Type B pancreatic cell (in vitro differentiated cells): Measurements from ENCODE around the gene JSRP1. TPM values are rescaled to one million over a fixed set of nuclear protein-coding genes. Genes with fewer than 3 reads are reported as not detected.

ENCODE experiments used
- DNase-seq: peaks from one replicate; pipeline ENCODE4 v3.0.0; 2021; ENCODE audit warnings: mixed read lengths; ENCODE audit not compliant: unreplicated experiment; ENCODE audit errors: extremely low spot score
- H3K27ac Mint-ChIP-seq: 2 replicates; pipeline ENCODE4 v1.8.0; 2021; ENCODE audit warnings: mild to moderate bottlenecking, mixed read lengths
- H3K27me3 Mint-ChIP-seq: 2 replicates; pipeline ENCODE4 v1.8.0; 2021; ENCODE audit warnings: mixed read lengths
- H3K36me3 Mint-ChIP-seq: 2 replicates; pipeline ENCODE4 v1.8.0; 2021; ENCODE audit warnings: mixed read lengths
- H3K4me1 Mint-ChIP-seq: one replicate; pipeline ENCODE4 v1.8.0; 2021; ENCODE audit warnings: mixed read lengths; ENCODE audit not compliant: unreplicated experiment
- H3K4me3 Mint-ChIP-seq: 2 replicates; pipeline ENCODE4 v1.8.0; 2021; ENCODE audit warnings: mild to moderate bottlenecking, mixed read lengths
- H3K9me3 Mint-ChIP-seq: 2 replicates; pipeline ENCODE4 v1.8.0; 2021; ENCODE audit warnings: mixed read lengths
- CTCF ChIP-seq: fragments of 200-600 bp; sonication (generic); conservative IDR thresholded peaks from 2 replicates; pipeline ENCODE4 v1.5.0; 2021; ENCODE audit warnings: antibody characterized with exemption, mild to moderate bottlenecking
- total RNA-seq: library from RNA; stranded (reverse); gene quantifications from 2 replicates; pipeline ENCODE4 v1.2.1, GENCODE V29; 2021; ENCODE audit warnings: low replicate concordance

Gene JSRP1
- total RNA-seq, 1 donor from 2014 or later: 0.72 TPM

- no peak within 1 kb of the TSS for H3K4me3 Mint-ChIP-seq
- H3K36me3 Mint-ChIP-seq: no peaks in the 10 kb centered on the region
- peaks cover 10% of the 10 kb centered on the region for H3K27me3 Mint-ChIP-seq
- H3K27ac Mint-ChIP-seq: no peak within 1 kb of the TSS
- TF ChIP-seq CTCF: no peak
- H3K4me1 Mint-ChIP-seq: peaks cover 3% of the 10 kb centered on the region
- H3K9me3 Mint-ChIP-seq: no peaks in the 10 kb centered on the region
- no peak for DNase-seq
These were observed 7.0 kb downstream of the JSRP1 start, which contains the start of gene AMH for GRCh38 chr19:2249010-2249866. AMH (plus strand) TSS chr19:2249323; CDS start chr19:2249333, 10 bp downstream.

- DNase-seq: no peak
- Mint-ChIP-seq H3K9me3 (no peaks in the 10 kb centered on the region), H3K4me1 (no peaks in the 10 kb centered on the region), H3K27ac (no peak overlapping the region), H3K36me3 (no peaks in the 10 kb centered on the region), H3K4me3 (no peak overlapping the region), H3K27me3 (peaks cover 4% of the 10 kb centered on the region)
- no peak for TF ChIP-seq CTCF
These were observed 7.8 kb downstream of the JSRP1 start for GRCh38 chr19:2248136-2249009.

- H3K4me3 Mint-ChIP-seq: no peak overlapping the region
- no peak for TF ChIP-seq CTCF
- no peak overlapping the region for H3K27ac Mint-ChIP-seq
- no peaks in the 10 kb centered on the region for H3K9me3 Mint-ChIP-seq
- H3K36me3 Mint-ChIP-seq: no peaks in the 10 kb centered on the region
- no peak for DNase-seq
- H3K4me1 Mint-ChIP-seq: peaks cover 3% of the 10 kb centered on the region
- no peaks in the 10 kb centered on the region for H3K27me3 Mint-ChIP-seq
These were observed 8.7 kb downstream of the JSRP1 start for GRCh38 chr19:2247433-2248101.

- no peak for DNase-seq
- no peak overlapping the region for H3K4me3 Mint-ChIP-seq
- no peaks in the 10 kb centered on the region for H3K36me3 Mint-ChIP-seq
- H3K4me1 Mint-ChIP-seq: peaks cover 7% of the 10 kb centered on the region
- H3K27ac Mint-ChIP-seq: no peak overlapping the region
- H3K27me3 Mint-ChIP-seq: no peaks in the 10 kb centered on the region
- no peak for TF ChIP-seq CTCF
- no peaks in the 10 kb centered on the region for H3K9me3 Mint-ChIP-seq
These were observed 9.3 kb downstream of the JSRP1 start for GRCh38 chr19:2246801-2247361.

- Mint-ChIP-seq H3K4me3 (no peak overlapping the region), H3K27ac (no peak overlapping the region), H3K9me3 (no peaks in the 10 kb centered on the region)
These were observed 10.1 kb downstream of the JSRP1 start for GRCh38 chr19:2246014-2246620.

More at GRCh38 chr19:2246014-2246620, 10.1 kb downstream of the JSRP1 start:
- Mint-ChIP-seq H3K27me3 (no peaks in the 10 kb centered on the region), H3K4me1 (peaks cover 14% of the 10 kb centered on the region), H3K36me3 (no peaks in the 10 kb centered on the region)
- DNase-seq: no peak
- no peak for TF ChIP-seq CTCF
